GM18517 (cell line): ENCODE measurements around the gene MED14.

Experiments
- ATAC-seq: cut with Tn5 transposase; IDR thresholded peaks from one replicate; pipeline ENCODE4 v1.9.1; 2021; ENCODE audit warnings: mild to moderate bottlenecking, moderate library complexity; ENCODE audit not compliant: unreplicated experiment

Gene MED14

GRCh38 chrX:40615976-40616375, 119.4 kb downstream of the MED14 start:
- ATAC-seq: no peak

- no peak for ATAC-seq
Measured at GRCh38 chrX:40612511-40612910, 122.8 kb downstream of the MED14 start.

DNA sequence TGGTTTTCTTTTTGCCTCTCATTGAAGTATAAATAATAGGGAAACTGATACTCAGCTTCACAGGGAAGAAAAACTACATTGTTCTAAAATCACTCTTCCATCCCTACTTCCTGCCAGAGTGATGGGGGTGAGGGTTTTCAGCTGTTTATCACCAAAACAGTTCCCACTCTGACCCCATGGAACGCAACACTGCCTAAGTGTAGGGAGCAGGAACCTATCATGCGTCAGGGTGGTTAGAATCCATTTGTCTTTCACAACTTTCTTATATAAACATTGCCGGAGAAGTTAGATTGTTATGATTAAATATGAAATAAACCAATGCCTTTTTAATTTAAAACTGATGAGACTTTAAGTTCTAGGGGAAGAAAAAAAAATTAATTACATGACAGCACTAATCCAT, 128.0 kb downstream of the MED14 start:
- ATAC-seq: no peak

GRCh38 chrX:40603446-40603845, 131.9 kb downstream of the MED14 start:
- no peak for ATAC-seq
